WTC11 (cell line): ENCODE results near the gene KIAA0753. TPM values are rescaled to one million over a fixed set of nuclear protein-coding genes. Genes with fewer than 3 reads are reported as not detected.

Source experiments
- ATAC-seq: fragments of 200-7000 bp; cut with Tn5 transposase; 2 replicates; pipeline ENCODE4 v1.10.0; 2021; ENCODE audit warnings: mild to moderate bottlenecking, moderate library complexity
- CTCF ChIA-PET: fragments of 300-600 bp; sonication (Branson Sonifier 250); formaldehyde crosslinking; loops from one replicate; lab custom pipeline; 2021; ENCODE audit warnings: antibody characterized with exemption; lab: Charles Lee
- POLR2A ChIA-PET: fragments of 350-600 bp; sonication (Branson Sonifier 250); formaldehyde crosslinking; loops from one replicate; lab custom pipeline; 2021; ENCODE audit warnings: antibody characterized with exemption; lab: Charles Lee
- DNase-seq: peaks from one replicate; pipeline ENCODE4 v3.0.0; 2021; ENCODE audit warnings: low spot score
- H3K27ac Mint-ChIP-seq: 2 replicates; pipeline ENCODE4 v1.8.0; 2021; ENCODE audit warnings: mixed read lengths
- H3K27me3 Mint-ChIP-seq: 2 replicates; pipeline ENCODE4 v1.8.0; 2021; ENCODE audit warnings: low read depth, mild to moderate bottlenecking, moderate library complexity, mixed read lengths
- H3K36me3 Mint-ChIP-seq: 2 replicates; pipeline ENCODE4 v1.8.0; 2021; ENCODE audit warnings: mixed read lengths
- H3K4me1 Mint-ChIP-seq: 2 replicates; pipeline ENCODE4 v1.8.0; 2022; ENCODE audit warnings: mixed read lengths
- H3K4me3 Mint-ChIP-seq: 2 replicates; pipeline ENCODE4 v1.8.0; 2021; ENCODE audit warnings: mild to moderate bottlenecking, moderate library complexity, mixed read lengths
- H3K9me3 Mint-ChIP-seq: 2 replicates; pipeline ENCODE4 v1.8.0; 2021; ENCODE audit warnings: mixed read lengths
- CBFB ChIP-seq: sonication (generic); formaldehyde crosslinking; IDR thresholded peaks from 2 replicates; pipeline ENCODE4 v1.8.1; 2022; ENCODE audit warnings: mild to moderate bottlenecking, low read depth, missing genetic modification reagents
- CREB1 ChIP-seq: sonication (generic); formaldehyde crosslinking; IDR thresholded peaks from 2 replicates; pipeline ENCODE4 v1.8.0; 2023; ENCODE audit warnings: mild to moderate bottlenecking, missing genetic modification reagents
- GABPB1 ChIP-seq: sonication (generic); formaldehyde crosslinking; IDR thresholded peaks from 2 replicates; pipeline ENCODE4 v1.8.1; 2023; ENCODE audit warnings: mild to moderate bottlenecking, missing genetic modification reagents
- NFATC4 ChIP-seq: fragments of 250-450 bp; sonication (Bioruptor Pico); IDR thresholded peaks from 2 replicates; pipeline ENCODE4 v1.9.0; 2021; ENCODE audit warnings: mild to moderate bottlenecking
- NFYB ChIP-seq: sonication (generic); formaldehyde crosslinking; conservative IDR thresholded peaks from 2 replicates; pipeline ENCODE4 v1.8.0; 2022; ENCODE audit warnings: low read depth, missing genetic modification reagents
- RELA ChIP-seq: sonication (generic); formaldehyde crosslinking; IDR thresholded peaks from 2 replicates; pipeline ENCODE4 v1.8.1; 2022; ENCODE audit warnings: missing genetic modification reagents, mild to moderate bottlenecking, borderline replicate concordance
- SP1 ChIP-seq: sonication (generic); formaldehyde crosslinking; conservative IDR thresholded peaks from 2 replicates; pipeline ENCODE4 v1.8.1; 2022; ENCODE audit warnings: missing genetic modification reagents
- TEAD1 ChIP-seq: sonication (generic); formaldehyde crosslinking; IDR thresholded peaks from 2 replicates; pipeline ENCODE4 v1.8.0; 2022; ENCODE audit warnings: mild to moderate bottlenecking, missing genetic modification reagents
- TEAD4 ChIP-seq: sonication (generic); formaldehyde crosslinking; IDR thresholded peaks from 2 replicates; pipeline ENCODE4 v1.8.0; 2022; ENCODE audit warnings: mild to moderate bottlenecking, missing genetic modification reagents
- ZNF396 ChIP-seq: fragments of 250-450 bp; sonication (Bioruptor Pico); IDR thresholded peaks from 2 replicates; pipeline ENCODE4 v1.8.0; 2021; ENCODE audit warnings: mild to moderate bottlenecking, moderate library complexity, borderline replicate concordance
- total RNA-seq: library from RNA; stranded (reverse); gene quantifications from 3 replicates; pipeline ENCODE4 v1.2.3, GENCODE V29; 2021
- TF ChIP-seq, protein P1 (sequence below): fragments of 250-450 bp; sonication (Bioruptor Pico); IDR thresholded peaks from 2 replicates; pipeline ENCODE4 v1.9.0; 2021; ENCODE audit warnings: mild to moderate bottlenecking
- TF ChIP-seq, protein P2 (sequence below): sonication (generic); formaldehyde crosslinking; IDR thresholded peaks from 2 replicates; pipeline ENCODE4 v1.8.0; 2022; ENCODE audit warnings: mild to moderate bottlenecking, missing genetic modification reagents
- TF ChIP-seq, protein P3 (sequence below): sonication (generic); formaldehyde crosslinking; conservative IDR thresholded peaks from 2 replicates; pipeline ENCODE4 v1.8.1; 2023; ENCODE audit warnings: mild to moderate bottlenecking, low read depth, missing genetic modification reagents, moderate library complexity
- TF ChIP-seq, protein P4 (sequence below): sonication (generic); formaldehyde crosslinking; IDR thresholded peaks from 2 replicates; pipeline ENCODE4 v1.8.0; 2023; ENCODE audit warnings: mild to moderate bottlenecking, missing genetic modification reagents
- TF ChIP-seq, protein P5 (sequence below): fragments of 250-450 bp; sonication (Bioruptor Pico); conservative IDR thresholded peaks from 2 replicates; pipeline ENCODE4 v1.9.0; 2021; ENCODE audit warnings: mild to moderate bottlenecking
- TF ChIP-seq, protein P6 (sequence below): fragments of 250-450 bp; sonication (Bioruptor Pico); IDR thresholded peaks from 2 replicates; pipeline ENCODE4 v1.9.0; 2021; ENCODE audit warnings: moderate library complexity, mild to moderate bottlenecking, inconsistent platforms, borderline replicate concordance
- TF ChIP-seq, protein P7 (sequence below): sonication (generic); formaldehyde crosslinking; IDR thresholded peaks from 2 replicates; pipeline ENCODE4 v1.8.1; 2023; ENCODE audit warnings: mild to moderate bottlenecking, missing genetic modification reagents, borderline replicate concordance

KIAA0753 gene
- total RNA-seq, 1 experiment from 2014 or later: 22.8 TPM

DNA sequence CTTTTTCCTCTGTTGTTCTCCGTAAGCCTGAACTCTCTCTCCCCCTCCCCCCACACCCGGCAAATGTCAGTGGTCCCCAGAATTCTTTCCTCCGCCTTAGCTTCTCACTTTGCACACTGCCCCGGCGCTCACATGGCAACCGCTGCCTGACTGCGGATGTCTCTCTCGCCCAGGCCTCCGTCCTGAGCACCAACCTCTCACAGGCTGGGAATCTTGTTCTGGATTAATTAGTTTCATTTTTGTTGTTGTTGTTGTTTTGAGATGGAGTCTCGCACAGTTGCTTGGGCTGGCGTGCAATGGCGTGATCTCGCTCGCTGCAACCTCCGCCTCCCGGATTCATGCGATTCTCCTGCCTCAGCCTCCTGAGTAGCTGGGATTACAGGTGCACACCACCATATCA lies 27.7 kb upstream of the KIAA0753 start:
- Mint-ChIP-seq H3K9me3 (no peaks in the 10 kb centered on the region), H3K36me3 (no peaks in the 10 kb centered on the region), H3K4me1 (peaks cover 12% of the 10 kb centered on the region), H3K27me3 (peaks cover 36% of the 10 kb centered on the region), H3K4me3 (no peak overlapping the region), H3K27ac (no peak overlapping the region)
- CTCF ChIA-PET: interaction anchor here (0.9 to 3.0 kb wide), 4 partner anchors 33 to 226 kb away, joined by 5 to 31 read pairs (median 24); partner anchors contain the start of gene SLC13A5
- DNase-seq: no peak
- POLR2A ChIA-PET: no interaction called here
- ATAC-seq: no peak
- TF ChIP-seq, protein P1, sequence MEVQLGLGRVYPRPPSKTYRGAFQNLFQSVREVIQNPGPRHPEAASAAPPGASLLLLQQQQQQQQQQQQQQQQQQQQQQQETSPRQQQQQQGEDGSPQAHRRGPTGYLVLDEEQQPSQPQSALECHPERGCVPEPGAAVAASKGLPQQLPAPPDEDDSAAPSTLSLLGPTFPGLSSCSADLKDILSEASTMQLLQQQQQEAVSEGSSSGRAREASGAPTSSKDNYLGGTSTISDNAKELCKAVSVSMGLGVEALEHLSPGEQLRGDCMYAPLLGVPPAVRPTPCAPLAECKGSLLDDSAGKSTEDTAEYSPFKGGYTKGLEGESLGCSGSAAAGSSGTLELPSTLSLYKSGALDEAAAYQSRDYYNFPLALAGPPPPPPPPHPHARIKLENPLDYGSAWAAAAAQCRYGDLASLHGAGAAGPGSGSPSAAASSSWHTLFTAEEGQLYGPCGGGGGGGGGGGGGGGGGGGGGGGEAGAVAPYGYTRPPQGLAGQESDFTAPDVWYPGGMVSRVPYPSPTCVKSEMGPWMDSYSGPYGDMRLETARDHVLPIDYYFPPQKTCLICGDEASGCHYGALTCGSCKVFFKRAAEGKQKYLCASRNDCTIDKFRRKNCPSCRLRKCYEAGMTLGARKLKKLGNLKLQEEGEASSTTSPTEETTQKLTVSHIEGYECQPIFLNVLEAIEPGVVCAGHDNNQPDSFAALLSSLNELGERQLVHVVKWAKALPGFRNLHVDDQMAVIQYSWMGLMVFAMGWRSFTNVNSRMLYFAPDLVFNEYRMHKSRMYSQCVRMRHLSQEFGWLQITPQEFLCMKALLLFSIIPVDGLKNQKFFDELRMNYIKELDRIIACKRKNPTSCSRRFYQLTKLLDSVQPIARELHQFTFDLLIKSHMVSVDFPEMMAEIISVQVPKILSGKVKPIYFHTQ (CRISPR knock-in tag): no peak
- TF ChIP-seq CBFB (CRISPR knock-in tag): no peak
- no peak for TF ChIP-seq TEAD1 (CRISPR knock-in tag)
- TF ChIP-seq CREB1 (CRISPR knock-in tag): no peak
- TF ChIP-seq TEAD4 (CRISPR knock-in tag): no peak
- TF ChIP-seq, protein P2, sequence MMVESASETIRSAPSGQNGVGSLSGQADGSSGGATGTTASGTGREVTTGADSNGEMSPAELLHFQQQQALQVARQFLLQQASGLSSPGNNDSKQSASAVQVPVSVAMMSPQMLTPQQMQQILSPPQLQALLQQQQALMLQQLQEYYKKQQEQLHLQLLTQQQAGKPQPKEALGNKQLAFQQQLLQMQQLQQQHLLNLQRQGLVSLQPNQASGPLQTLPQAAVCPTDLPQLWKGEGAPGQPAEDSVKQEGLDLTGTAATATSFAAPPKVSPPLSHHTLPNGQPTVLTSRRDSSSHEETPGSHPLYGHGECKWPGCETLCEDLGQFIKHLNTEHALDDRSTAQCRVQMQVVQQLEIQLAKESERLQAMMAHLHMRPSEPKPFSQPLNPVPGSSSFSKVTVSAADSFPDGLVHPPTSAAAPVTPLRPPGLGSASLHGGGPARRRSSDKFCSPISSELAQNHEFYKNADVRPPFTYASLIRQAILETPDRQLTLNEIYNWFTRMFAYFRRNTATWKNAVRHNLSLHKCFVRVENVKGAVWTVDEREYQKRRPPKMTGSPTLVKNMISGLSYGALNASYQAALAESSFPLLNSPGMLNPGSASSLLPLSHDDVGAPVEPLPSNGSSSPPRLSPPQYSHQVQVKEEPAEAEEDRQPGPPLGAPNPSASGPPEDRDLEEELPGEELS (CRISPR knock-in tag): no peak
- TF ChIP-seq, protein P3, sequence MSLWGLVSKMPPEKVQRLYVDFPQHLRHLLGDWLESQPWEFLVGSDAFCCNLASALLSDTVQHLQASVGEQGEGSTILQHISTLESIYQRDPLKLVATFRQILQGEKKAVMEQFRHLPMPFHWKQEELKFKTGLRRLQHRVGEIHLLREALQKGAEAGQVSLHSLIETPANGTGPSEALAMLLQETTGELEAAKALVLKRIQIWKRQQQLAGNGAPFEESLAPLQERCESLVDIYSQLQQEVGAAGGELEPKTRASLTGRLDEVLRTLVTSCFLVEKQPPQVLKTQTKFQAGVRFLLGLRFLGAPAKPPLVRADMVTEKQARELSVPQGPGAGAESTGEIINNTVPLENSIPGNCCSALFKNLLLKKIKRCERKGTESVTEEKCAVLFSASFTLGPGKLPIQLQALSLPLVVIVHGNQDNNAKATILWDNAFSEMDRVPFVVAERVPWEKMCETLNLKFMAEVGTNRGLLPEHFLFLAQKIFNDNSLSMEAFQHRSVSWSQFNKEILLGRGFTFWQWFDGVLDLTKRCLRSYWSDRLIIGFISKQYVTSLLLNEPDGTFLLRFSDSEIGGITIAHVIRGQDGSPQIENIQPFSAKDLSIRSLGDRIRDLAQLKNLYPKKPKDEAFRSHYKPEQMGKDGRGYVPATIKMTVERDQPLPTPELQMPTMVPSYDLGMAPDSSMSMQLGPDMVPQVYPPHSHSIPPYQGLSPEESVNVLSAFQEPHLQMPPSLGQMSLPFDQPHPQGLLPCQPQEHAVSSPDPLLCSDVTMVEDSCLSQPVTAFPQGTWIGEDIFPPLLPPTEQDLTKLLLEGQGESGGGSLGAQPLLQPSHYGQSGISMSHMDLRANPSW (CRISPR knock-in tag): no peak
- no peak for TF ChIP-seq GABPB1 (CRISPR knock-in tag)

DNA sequence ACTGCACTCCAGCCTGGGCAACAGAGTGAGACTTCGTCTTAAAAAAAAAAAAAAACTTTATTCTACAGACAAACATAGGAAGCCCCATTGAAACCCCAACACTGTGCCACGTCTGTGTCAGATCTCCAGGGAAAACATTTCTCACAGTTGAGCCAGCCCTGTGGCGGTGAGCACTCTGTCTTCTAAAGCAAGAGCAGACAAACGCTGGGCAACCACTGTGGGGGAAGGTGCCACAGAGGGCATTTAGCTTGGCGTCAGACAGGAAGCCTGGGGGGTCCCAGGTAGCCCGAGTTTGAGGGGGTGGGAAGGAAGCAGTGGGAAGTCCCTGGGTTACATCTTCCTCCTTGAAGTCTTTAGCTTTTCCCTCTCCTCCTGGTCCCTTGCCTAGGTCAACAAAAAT lies 27.0 kb upstream of the KIAA0753 start:
- DNase-seq: no peak
- CTCF ChIA-PET: interaction anchor here (0.9 to 3.0 kb wide), 4 partner anchors 33 to 226 kb away, joined by 5 to 31 read pairs (median 24); partner anchors contain the start of gene SLC13A5
- ATAC-seq: no peak
- H3K27ac Mint-ChIP-seq: no peak overlapping the region
- POLR2A ChIA-PET: interaction anchor here (0.7 kb wide), 1 partner anchor 156 kb away, joined by 3 read pairs; no protein-coding TSS in a partner anchor
- no peak overlapping the region for H3K4me3 Mint-ChIP-seq
- no peaks in the 10 kb centered on the region for H3K9me3 Mint-ChIP-seq
- H3K27me3 Mint-ChIP-seq: peaks cover 36% of the 10 kb centered on the region
- TF ChIP-seq, protein P4, sequence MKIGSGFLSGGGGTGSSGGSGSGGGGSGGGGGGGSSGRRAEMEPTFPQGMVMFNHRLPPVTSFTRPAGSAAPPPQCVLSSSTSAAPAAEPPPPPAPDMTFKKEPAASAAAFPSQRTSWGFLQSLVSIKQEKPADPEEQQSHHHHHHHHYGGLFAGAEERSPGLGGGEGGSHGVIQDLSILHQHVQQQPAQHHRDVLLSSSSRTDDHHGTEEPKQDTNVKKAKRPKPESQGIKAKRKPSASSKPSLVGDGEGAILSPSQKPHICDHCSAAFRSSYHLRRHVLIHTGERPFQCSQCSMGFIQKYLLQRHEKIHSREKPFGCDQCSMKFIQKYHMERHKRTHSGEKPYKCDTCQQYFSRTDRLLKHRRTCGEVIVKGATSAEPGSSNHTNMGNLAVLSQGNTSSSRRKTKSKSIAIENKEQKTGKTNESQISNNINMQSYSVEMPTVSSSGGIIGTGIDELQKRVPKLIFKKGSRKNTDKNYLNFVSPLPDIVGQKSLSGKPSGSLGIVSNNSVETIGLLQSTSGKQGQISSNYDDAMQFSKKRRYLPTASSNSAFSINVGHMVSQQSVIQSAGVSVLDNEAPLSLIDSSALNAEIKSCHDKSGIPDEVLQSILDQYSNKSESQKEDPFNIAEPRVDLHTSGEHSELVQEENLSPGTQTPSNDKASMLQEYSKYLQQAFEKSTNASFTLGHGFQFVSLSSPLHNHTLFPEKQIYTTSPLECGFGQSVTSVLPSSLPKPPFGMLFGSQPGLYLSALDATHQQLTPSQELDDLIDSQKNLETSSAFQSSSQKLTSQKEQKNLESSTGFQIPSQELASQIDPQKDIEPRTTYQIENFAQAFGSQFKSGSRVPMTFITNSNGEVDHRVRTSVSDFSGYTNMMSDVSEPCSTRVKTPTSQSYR (CRISPR knock-in tag): no peak
- TF ChIP-seq NFATC4 (CRISPR knock-in tag) (no peak), ZNF396 (CRISPR knock-in tag) (no peak), NFYB (CRISPR knock-in tag) (no peak), SP1 (CRISPR knock-in tag) (no peak), RELA (no peak)
- TF ChIP-seq, protein P5, sequence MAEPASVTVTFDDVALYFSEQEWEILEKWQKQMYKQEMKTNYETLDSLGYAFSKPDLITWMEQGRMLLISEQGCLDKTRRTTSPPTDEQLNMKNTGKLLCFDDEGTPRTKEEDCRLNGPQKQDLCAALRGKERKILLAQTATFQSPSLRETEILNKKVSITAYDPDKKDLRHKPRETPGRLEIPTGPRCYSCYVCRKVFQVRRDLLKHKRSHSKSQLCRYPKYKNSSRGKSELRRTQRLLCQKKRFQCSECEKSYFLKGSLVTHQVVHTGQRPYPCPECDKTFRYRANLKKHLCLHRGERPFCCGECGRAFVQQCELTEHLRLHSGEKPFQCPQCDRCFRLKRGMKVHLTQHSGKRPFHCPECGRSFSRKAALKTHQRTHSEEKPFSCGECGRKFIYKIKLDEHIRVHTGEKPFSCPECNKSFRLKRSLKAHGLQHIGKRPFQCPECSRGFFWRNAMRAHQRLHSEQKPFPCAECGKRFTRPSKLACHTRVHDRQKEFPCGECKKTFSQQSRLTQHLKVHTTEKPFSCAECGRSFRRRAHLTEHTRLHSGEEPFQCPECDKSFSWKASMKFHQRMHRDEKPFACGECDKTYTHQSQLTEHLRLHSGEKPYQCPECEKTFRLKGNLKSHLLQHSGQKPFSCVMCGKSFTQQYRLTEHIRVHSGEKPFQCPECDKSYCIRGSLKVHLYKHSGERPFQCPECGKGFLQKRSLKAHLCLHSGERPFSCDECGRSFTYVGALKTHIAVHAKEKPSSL: no peak
- TF ChIP-seq, protein P6, sequence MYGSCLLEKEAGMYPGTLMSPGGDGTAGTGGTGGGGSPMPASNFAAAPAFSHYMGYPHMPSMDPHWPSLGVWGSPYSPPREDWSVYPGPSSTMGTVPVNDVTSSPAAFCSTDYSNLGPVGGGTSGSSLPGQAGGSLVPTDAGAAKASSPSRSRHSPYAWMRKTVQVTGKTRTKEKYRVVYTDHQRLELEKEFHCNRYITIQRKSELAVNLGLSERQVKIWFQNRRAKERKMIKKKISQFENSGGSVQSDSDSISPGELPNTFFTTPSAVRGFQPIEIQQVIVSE (CRISPR knock-in tag): no peak
- TF ChIP-seq, protein P7, sequence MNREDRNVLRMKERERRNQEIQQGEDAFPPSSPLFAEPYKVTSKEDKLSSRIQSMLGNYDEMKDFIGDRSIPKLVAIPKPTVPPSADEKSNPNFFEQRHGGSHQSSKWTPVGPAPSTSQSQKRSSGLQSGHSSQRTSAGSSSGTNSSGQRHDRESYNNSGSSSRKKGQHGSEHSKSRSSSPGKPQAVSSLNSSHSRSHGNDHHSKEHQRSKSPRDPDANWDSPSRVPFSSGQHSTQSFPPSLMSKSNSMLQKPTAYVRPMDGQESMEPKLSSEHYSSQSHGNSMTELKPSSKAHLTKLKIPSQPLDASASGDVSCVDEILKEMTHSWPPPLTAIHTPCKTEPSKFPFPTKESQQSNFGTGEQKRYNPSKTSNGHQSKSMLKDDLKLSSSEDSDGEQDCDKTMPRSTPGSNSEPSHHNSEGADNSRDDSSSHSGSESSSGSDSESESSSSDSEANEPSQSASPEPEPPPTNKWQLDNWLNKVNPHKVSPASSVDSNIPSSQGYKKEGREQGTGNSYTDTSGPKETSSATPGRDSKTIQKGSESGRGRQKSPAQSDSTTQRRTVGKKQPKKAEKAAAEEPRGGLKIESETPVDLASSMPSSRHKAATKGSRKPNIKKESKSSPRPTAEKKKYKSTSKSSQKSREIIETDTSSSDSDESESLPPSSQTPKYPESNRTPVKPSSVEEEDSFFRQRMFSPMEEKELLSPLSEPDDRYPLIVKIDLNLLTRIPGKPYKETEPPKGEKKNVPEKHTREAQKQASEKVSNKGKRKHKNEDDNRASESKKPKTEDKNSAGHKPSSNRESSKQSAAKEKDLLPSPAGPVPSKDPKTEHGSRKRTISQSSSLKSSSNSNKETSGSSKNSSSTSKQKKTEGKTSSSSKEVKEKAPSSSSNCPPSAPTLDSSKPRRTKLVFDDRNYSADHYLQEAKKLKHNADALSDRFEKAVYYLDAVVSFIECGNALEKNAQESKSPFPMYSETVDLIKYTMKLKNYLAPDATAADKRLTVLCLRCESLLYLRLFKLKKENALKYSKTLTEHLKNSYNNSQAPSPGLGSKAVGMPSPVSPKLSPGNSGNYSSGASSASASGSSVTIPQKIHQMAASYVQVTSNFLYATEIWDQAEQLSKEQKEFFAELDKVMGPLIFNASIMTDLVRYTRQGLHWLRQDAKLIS (CRISPR knock-in tag): no peak
- TF ChIP-seq, all 79 proteins: peak for 0
- Mint-ChIP-seq H3K4me1 (peaks cover 12% of the 10 kb centered on the region), H3K36me3 (no peaks in the 10 kb centered on the region)
